Nephron progenitor cell (in vitro differentiated cells): ENCODE measurements around the gene KDM6A.
"Not testable (repeated sequence)": the region's sequence is repeated elsewhere in the genome, so short reads cannot be mapped to it uniquely, and the experiment has no call there.

Experiments
- DNase-seq: peaks from one replicate; pipeline ENCODE4 v3.0.0; 2021
- H3K27ac Mint-ChIP-seq: 2 replicates; pipeline ENCODE4 v1.8.0; 2021; ENCODE audit warnings: mild to moderate bottlenecking, moderate library complexity, mixed read lengths
- H3K27me3 Mint-ChIP-seq: 2 replicates; pipeline ENCODE4 v1.8.0; 2021; ENCODE audit warnings: mild to moderate bottlenecking, low read depth, mixed read lengths; ENCODE audit not compliant: poor library complexity
- H3K36me3 Mint-ChIP-seq: 2 replicates; pipeline ENCODE4 v1.8.0; 2021; ENCODE audit warnings: low read depth, mixed read lengths
- H3K4me1 Mint-ChIP-seq: 2 replicates; pipeline ENCODE4 v1.8.0; 2021; ENCODE audit warnings: mixed read lengths
- H3K4me3 Mint-ChIP-seq: 2 replicates; pipeline ENCODE4 v1.8.0; 2021; ENCODE audit warnings: mild to moderate bottlenecking, moderate library complexity, mixed read lengths
- H3K9me3 Mint-ChIP-seq: 2 replicates; pipeline ENCODE4 v1.8.0; 2021; ENCODE audit warnings: mild to moderate bottlenecking, moderate library complexity, mixed read lengths
- CTCF ChIP-seq: fragments of 200-600 bp; sonication (generic); IDR thresholded peaks from 2 replicates; pipeline ENCODE4 v1.5.0; 2021; ENCODE audit warnings: antibody characterized with exemption

Gene KDM6A

GRCh38 chrX:44843318-44843702 is 29.7 kb upstream of the KDM6A start:
- Mint-ChIP-seq H3K9me3 (peaks cover 71% of the 10 kb centered on the region), H3K36me3 (peaks cover 5% of the 10 kb centered on the region), H3K4me3 (no peak overlapping the region), H3K27me3 (no peaks in the 10 kb centered on the region), H3K4me1 (no peaks in the 10 kb centered on the region), H3K27ac (no peak overlapping the region)
- no peak for TF ChIP-seq CTCF
- no peak for DNase-seq

GRCh38 chrX:44843753-44844152 is 29.2 kb upstream of the KDM6A start, which contains the start of gene DUSP21:
TSS of gene DUSP21 (plus strand) at chrX:44844021. CDS start at chrX:44844133, 112 bp downstream.
- Mint-ChIP-seq H3K36me3 (peaks cover 5% of the 10 kb centered on the region), H3K27me3 (no peaks in the 10 kb centered on the region), H3K4me1 (no peaks in the 10 kb centered on the region), H3K9me3 (peaks cover 73% of the 10 kb centered on the region), H3K27ac (no peak within 1 kb of the TSS), H3K4me3 (no peak within 1 kb of the TSS)
- TF ChIP-seq CTCF = no peak
- DNase-seq = no peak

GRCh38 chrX:44844204-44844603 is 28.8 kb upstream of the KDM6A start:
- Mint-ChIP-seq H3K27ac (no peak overlapping the region), H3K36me3 (peaks cover 5% of the 10 kb centered on the region), H3K9me3 (peaks cover 70% of the 10 kb centered on the region), H3K27me3 (no peaks in the 10 kb centered on the region), H3K4me1 (no peaks in the 10 kb centered on the region), H3K4me3 (no peak overlapping the region)
- DNase-seq = no peak
- no peak for TF ChIP-seq CTCF

- not testable (repeated sequence) for H3K4me1 Mint-ChIP-seq, H3K27me3 Mint-ChIP-seq, H3K27ac Mint-ChIP-seq, H3K4me3 Mint-ChIP-seq, H3K36me3 Mint-ChIP-seq, DNase-seq
- peaks cover 54% of the 10 kb centered on the region for H3K9me3 Mint-ChIP-seq
These were observed 22.1 kb upstream of the KDM6A start for GRCh38 chrX:44850891-44851290.

- Mint-ChIP-seq H3K27ac (peak overlapping the region; percentile 93), H3K27me3 (peaks cover 3% of the 10 kb centered on the region), H3K9me3 (peaks cover 44% of the 10 kb centered on the region), H3K4me3 (peak overlapping the region; percentile 96), H3K4me1 (peaks cover 6% of the 10 kb centered on the region), H3K36me3 (peaks cover 4% of the 10 kb centered on the region)
- TF ChIP-seq CTCF = no peak
- peak; percentile 4 for DNase-seq
These were observed 1.8 kb upstream of the KDM6A start for GRCh38 chrX:44871114-44871645.

GRCh38 chrX:44871931-44872820 is 812 bp upstream of the KDM6A start:
- peaks cover 40% of the 10 kb centered on the region for H3K9me3 Mint-ChIP-seq

More at GRCh38 chrX:44871931-44872820, 812 bp upstream of the KDM6A start:
- H3K27ac Mint-ChIP-seq = peak overlapping the region; percentile 91
- TF ChIP-seq CTCF = no peak
- H3K4me3 Mint-ChIP-seq = peak overlapping the region; percentile 96
- DNase-seq = no peak
- peaks cover 8% of the 10 kb centered on the region for H3K36me3 Mint-ChIP-seq
- peaks cover 3% of the 10 kb centered on the region for H3K27me3 Mint-ChIP-seq
- peaks cover 6% of the 10 kb centered on the region for H3K4me1 Mint-ChIP-seq
